Tibial nerve (tissue), 4 donors: ENCODE data around the gene MALRD1.

Experiments
- EP300 ChIP-seq, 2 donors: sonication (generic); formaldehyde crosslinking; IDR thresholded peaks; one replicate each; pipeline ENCODE4 v1.6.1; 2017; ENCODE audit warnings: antibody characterized with exemption in 2 of 2, mild to moderate bottlenecking in 1 of 2
- TF ChIP-seq, protein P1 (sequence below), 5 experiments: fragments of 200-600 bp in 3 of 5; fragments of 450-650 bp in 2 of 5; sonication (generic) in 3 of 5; IDR thresholded peaks; one replicate each; pipeline ENCODE4 v1.5.1; 2016 to 2019; ENCODE audit warnings: antibody characterized with exemption in 5 of 5, mild to moderate bottlenecking in 3 of 5, moderate library complexity in 2 of 5

DNA sequence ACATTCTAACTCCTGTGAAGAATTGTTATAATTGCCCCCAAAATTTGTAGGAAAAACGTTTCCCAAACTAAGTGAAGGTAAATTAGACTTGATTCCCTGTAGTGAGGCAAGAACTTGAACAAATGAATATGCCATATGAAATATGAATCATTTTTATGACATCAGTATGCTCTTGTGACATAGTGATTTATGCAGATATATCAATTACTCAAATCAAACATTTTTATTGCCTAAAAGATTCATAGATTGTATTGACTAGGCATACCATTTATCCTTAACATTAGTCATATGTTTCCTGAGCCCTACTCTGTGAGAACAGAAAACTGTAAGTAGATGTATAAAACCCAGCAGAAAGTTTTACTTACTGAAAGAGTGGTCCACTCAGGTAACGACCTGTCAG lies 245.6 kb downstream of the MALRD1 start:
- TF ChIP-seq, protein P1, sequence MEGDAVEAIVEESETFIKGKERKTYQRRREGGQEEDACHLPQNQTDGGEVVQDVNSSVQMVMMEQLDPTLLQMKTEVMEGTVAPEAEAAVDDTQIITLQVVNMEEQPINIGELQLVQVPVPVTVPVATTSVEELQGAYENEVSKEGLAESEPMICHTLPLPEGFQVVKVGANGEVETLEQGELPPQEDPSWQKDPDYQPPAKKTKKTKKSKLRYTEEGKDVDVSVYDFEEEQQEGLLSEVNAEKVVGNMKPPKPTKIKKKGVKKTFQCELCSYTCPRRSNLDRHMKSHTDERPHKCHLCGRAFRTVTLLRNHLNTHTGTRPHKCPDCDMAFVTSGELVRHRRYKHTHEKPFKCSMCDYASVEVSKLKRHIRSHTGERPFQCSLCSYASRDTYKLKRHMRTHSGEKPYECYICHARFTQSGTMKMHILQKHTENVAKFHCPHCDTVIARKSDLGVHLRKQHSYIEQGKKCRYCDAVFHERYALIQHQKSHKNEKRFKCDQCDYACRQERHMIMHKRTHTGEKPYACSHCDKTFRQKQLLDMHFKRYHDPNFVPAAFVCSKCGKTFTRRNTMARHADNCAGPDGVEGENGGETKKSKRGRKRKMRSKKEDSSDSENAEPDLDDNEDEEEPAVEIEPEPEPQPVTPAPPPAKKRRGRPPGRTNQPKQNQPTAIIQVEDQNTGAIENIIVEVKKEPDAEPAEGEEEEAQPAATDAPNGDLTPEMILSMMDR (IDR thresholded peaks at IDR 0.05) = no peak
- no peak for TF ChIP-seq EP300 (IDR thresholded peaks at IDR 0.05)
